NCI-H2081 (cell line): ENCODE data around the gene CAST.
"Not testable (repeated sequence)": the region's sequence is repeated elsewhere in the genome, so short reads cannot be mapped to it uniquely, and the experiment has no call there.

Experiments used
- DNase-seq, 2 experiments: peaks; one replicate each; lab custom pipeline; 2025; lab: John Stamatoyannopoulos, UW

CAST gene

DNA sequence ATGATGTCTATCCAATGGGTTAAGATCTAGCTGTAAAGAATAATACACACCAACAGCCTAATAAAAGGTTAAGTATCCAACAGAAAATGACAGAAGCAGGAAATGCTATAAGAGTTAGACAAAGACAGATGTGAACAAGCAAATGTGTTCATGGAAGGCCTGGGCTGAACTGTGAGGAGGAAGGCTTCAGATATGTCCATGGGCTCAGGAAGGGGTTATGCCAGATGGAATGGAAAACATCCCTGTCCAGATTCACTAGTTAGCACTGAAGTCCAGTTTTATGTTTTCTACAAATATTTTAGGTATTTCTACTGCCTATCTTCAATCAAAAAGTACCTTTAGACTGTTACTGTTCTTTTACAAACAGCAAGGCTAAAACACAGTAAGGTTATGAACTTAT is 118.5 kb downstream of the CAST start:
- DNase-seq, result no peak

DNA sequence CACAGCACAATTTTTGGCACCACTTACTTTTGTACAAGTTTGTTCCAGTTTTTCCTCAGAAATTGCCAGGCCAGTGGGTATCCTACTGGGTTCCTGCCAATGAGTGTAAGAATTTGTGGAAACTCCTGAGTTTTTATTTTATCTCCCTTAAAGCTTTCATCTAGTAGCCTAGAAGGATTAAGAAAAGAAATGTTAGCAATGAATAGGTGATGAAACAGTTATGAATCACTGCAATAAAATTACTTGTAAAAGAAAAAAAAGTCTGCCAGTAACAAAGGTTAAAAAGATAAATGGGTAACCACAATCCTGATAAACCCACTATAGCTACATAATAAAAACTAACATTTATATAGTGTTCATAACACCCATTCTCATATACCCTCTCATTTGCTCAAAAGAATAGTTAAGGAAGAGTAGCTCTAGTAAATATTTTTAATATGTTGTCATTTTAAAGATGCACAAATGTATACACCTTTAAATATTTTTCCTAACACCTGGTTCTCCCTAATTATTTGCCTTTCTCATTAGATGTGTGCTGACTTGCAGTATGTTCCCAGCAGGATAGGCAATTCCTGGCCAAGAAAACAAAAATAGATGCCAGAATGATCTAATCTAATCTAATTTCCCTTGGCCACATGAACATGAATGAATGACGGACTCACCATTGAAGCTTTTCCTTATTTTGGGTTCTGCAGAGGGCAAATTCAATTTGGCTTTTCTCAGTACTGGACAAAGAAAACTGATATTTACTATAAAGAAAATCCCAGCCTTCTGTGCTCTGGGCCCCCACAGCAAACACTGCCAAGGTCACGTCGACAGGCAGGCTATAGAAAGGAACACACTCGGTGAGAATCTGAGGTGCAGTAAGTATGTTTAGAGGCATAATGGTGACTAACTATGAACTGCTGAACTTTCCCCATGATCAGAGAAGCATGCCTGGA is 119.1 kb downstream of the CAST start:
- DNase-seq, result peak in 1 of 2 experiments; percentile 63

DNA sequence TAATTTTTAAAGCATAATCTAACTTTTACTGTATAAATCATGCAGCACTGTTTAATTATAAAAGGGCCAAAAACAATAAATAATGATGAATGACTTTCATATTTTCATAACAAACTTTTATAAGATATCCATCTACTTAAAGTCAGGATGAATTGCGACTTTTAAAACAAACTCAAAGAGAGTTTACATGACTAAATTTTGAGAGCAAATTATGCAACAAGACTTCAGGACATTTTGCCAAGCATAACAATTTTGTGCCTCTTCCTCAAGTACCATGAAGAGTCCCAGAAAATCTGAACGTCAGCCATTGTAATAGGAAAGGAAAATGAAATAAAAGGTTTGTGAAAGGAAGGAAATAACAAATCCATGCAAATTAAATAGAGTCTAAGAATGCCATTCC is 121.2 kb downstream of the CAST start:
- no peak for DNase-seq

DNA sequence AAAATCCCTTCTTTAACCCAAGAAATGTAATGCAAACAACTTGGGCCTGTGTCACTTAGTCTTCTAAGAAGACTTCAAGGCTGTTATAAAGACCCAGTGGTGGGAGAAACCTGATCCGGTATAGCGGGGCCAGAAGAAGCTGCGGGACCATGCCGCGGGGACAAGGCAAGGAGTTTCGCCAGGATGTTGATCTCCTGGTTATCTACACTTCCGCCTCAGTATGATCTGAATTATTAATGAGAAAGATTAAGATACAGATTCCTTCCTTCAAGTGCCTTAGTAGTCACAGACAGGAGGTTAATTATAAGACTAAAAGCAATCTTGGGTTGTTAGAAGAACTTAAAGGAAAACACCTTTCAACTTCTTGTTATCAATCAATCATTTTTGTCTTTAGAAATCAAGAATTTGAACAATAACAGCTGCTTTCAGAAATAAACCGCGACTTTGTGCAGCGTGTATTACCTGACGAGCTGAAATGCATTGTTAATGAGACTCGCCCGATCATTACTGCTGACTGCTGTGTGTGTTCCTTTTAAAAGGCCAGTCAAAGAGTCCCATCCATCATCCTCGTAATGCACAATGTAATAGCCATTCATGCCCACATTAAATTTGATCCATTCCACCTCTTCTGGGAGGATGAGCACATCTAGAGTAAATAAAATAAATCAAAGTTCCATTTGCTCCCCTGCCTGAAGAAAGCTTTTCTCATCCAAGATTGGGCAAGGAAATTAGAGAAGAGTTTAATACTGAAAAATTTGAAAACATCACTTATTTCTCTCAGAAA is 123.3 kb downstream of the CAST start:
- DNase-seq, result peak; percentile 35 to 70

DNA sequence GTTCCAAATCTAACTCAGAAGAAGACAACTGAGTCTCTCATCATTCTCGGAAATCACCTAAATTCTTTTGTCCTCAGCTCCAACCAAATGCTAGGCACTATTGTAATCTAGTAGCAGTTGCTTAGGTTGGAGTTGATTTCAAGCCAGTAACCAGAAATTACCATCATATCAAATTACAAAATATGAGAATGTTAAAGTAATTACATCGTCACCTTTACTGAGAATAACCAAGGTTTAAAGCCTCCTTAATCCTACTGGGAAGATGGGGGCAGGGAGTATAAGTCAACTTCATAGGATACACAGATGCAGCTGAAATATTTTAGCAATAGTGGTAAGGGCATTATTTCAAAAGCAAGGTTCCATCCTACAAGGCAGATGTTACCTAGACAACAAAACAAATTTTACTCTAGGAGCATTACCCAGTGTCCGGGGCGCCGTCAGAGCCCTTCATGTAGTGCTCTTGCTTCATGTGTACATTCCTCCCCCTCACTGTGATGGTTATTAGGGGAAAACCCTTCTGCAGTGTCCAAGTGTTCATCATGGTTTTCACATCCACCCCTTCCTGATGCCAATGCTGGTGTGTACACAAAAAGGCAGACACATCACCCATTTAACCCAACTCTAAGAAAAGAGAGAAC is 126.1 kb downstream of the CAST start:
- peak in 1 of 2 experiments; percentile 13 for DNase-seq

DNA sequence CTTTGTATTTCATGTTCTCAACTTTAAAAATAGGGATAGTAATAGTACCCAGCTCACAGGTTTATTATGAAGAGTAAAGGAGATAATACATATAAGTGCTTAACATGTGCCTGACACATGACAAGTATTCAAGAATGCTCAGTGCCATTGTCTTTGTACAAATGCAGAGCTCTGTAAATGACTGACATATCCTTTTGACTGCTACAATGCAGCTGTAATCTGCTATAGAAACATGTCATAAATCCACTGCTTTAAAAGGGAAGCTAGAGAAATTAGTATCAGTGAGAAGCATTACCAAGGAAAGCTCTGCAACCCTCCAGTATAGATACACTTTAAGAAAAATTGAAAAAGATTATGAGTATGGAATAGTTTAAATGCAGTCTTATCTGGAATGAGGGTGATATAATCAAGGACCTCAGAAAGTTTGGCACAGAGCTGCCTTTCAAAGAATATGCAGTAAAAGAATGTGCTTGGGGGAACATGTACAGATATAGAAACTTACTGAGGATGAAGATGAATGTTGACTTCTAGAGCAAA is 127.7 kb downstream of the CAST start:
- no peak for DNase-seq

DNA sequence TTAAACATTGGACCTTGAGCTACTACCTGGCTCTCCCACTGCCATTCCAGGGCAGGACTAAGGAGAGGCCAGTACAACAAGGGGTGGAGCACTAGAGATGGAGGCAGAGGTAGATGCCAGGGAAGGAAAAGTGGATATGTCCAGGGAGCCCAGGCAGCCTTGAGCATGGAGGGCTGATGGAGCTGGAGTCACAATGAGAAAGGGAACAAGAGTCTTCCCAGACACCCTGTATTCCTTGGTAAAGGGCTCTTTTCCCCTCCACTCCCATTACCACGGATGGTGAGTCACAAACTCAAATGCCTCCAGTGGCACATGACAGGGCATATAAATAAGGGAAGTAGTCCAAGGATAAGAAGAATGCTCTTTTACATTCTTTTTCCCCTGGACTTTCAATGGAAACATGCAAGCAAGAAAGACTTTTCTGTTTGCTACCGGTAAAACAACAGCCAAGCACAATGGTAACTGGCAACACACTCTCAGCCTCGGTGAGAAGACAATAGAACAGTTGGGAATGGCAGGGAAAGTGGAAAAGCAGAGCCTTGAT is 128.9 kb downstream of the CAST start:
- DNase-seq, result no peak

DNA sequence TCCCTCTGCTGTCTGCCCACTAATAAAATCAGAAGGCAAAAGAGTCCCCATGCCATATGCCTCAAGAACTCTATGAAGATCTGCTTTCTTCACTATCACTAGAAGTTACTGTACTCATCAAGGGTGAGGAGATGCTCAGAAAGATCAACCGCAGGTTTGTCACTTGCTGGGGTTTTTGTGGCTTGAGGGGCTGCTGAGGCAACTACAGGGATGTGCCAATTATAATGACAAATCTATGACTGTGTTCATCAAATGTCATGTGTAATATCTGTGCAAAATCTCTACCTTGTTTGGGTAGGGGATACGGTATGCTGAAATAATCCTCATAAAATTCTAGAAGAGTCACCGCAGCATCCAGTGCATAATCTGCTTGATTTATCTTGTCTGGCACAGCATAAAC is 132.6 kb downstream of the CAST start:
- DNase-seq, result no peak

DNA sequence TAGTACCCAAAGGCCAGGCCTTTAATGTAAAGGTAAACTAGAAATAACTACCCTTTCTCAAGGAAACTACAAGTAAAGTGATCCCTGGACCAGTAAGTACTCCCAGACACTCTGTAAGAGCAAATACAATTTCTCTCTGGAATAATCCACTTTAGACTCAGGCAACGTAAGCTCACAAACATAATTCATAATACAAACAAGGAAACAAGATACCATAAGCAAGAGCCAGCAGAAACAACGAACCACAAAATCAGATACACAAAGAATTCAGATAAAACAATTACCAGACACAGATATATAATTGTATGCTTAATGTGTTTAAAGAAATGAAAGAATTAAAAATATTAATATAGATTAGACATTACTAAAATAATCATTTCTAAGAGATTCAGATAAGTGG is 133.4 kb downstream of the CAST start:
- no peak for DNase-seq

DNA sequence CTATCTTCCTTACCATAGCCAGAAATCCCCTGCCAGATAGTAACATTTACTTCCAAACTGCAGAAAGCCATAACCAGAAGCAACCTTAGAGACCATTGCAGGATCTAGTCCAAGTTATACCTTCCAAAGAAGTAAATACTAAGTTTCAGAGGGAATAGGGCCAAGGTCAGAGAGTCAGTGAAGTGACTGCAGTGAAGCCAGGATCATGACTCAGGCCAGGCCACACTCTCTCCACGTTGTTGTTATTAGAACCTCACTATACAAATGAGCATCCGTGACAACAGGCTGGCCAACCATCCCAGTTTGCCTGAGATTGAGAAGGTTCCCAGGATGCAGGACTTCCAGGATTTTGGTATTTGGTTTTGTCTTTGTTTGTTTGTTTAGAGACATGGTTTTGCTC is 134.3 kb downstream of the CAST start:
- DNase-seq, result no peak

DNA sequence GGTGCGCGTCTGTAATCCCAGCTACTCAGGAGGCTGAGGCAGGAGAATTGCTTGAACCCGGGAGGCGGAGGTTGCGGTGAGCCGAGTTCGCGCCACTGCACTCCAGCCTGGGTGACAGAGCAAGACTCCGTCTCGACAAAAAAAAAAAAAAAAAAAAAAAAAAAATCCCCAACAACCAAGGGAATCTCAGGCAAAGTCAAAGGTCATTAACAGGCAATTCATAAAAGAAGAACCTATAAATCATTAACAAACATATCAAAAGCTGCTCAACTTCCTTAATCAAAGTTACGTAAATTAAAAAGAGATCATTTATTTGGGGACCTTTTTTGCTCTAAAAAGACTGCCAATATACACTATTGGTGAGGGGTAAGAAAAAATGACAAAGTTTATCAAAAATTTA is 139.5 kb downstream of the CAST start:
- DNase-seq, result not testable (repeated sequence)

DNA sequence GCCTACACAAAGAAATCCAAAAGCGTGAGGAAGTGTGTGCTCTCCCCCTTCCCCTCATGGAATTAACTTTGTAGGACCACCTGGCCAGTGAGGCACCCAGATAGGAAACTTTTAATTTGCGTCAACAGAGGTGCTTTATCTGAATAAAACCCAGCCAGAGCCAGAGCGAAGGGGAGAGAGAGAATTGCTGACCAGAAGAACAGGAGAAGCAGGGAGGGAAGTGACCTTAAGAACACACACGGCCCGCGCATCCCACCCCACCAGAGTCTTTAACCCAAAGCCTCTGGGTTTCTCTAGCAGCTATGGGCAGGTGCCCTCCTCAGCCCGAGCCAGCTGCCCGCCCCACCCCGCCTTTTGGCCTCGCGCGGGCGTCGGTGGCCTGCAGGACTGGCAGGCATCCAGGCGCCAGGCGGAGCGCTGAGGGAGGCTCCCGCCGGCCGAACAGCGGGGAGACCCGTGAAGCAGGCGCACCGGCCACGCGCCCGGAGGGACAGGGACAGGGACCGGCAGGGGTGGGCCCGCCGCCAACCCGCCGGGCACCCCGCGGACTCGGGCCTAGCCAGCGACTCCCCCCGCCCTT is 145.0 kb downstream of the CAST start:
- DNase-seq, result peak; percentile 72 to 80

DNA sequence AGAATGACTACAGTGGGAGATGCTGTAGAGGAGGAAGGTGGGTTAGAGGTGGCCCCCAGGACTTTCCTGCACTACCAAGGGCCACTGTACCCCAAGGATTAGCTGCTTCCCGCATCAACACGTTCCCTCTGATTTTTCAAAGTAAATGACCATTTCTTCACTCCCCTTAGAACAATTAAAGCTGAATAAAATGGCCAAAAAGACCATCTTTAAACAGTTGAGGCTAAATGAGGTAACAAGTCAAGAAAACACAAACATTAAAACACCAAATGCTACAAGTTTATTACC is 146.3 kb downstream of the CAST start:
- no peak for DNase-seq

DNA sequence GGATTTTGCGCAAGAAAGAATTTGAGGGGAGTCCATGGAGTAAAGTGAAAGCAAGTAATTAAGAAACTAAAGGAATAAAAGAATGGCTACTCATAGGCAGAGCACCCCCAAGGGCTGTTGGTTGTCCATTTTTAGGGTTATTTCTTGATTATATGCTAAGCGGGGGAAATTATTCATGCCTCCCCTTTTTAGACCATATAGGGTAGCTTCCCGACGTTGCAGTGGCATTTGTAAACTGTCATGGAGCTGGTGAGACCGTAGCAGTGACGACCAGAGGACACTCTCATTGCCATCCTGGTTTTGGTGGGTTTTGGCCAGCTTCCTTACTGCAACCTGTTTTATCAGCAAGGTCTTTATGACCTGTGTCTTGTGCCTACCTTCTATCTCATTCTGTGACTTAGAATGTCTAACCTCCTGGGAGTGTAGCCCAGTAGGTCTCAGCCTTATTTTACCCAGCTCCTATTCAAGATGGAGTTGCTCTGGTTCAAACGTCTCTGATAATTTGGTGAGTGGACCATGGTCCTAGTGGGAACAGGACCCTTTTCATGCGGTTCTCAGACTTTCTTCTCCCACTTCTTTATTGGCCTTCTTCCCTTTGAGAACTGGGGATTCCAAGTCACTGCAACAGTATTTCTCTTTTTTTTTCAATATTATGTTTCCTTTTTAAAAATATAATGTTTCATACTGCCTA is 146.8 kb downstream of the CAST start:
- no peak for DNase-seq

DNA sequence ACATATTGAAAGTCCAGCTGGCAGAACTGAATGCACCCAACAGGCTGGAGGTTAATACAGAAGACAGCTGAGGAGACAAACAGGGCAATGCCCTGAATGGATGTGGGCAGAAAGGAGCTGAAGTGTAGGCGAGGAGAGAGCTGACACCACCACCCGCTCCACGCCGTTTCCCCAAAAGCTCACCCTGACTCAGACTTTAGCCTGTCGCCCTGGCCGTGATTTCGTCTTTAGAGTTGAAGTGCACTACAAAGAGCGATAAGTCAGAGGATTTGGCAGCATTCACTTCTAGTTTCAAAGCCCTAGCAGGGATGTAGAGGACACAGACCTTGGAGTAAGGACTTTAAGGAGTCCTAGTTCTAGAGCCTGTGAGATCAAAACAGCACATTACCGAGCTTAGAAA is 147.7 kb downstream of the CAST start:
- no peak for DNase-seq

DNA sequence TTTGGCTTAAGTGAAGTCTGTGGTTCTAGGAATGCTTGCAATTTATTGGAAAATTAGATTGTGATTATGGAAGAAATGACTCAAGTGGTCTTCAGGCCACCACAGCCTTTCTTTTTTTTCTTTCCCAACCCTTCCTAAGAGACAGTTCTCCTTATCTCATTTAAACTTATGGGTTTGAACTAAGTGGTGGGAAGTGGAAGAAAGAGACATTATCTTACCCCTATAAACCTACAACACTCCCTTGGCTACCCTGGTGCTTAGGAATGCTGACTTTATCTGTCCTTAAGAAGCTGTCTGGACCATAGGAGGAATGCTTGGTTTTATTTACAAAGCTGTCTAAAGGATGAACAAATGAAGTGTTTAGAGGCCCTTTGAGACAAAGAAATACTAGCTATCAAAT is 150.7 kb downstream of the CAST start:
- DNase-seq, result no peak

DNA sequence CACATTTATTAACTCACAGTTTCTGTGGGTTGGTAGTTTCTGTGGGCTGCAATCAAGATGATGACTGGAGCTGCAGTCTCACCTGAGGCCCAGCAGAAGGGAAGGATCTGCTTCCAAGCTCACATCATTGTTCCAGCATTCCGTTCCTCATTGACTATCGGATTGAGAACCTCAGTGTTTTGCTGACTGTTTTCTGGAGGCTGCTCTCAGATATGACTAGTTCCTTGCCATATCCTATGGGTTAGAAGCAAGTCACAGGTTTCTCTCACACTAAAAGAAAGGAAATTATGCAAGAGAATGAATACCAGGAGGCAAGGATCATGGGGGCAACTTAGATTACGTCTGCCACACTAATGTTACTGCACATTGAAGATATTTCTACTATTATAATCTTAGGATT is 151.9 kb downstream of the CAST start:
- no peak for DNase-seq

DNA sequence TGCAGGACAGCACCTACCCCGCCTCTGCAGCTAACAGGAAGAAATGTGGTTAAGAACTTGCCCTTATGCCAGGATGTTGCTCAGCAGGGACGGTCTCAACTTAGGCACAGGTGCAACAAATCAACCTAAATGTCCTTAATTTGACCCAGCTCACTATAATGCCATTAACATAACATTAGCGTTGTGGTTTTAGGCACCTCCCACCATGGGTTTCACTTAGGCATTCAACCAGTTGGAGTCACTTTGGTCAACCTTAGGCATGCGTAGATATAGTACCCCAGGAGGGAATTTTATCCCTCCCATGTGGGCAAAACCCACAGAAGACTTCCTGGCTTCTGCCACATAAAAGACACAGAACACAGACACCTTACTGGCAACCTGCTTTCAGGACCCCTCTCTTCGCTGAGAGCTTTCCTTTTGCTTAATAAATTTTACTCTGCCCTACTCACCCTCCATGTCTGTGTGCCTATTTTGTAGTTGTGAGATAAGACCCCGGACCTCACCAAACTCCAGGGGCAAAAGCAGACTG is 154.3 kb downstream of the CAST start:
- DNase-seq, result no peak

DNA sequence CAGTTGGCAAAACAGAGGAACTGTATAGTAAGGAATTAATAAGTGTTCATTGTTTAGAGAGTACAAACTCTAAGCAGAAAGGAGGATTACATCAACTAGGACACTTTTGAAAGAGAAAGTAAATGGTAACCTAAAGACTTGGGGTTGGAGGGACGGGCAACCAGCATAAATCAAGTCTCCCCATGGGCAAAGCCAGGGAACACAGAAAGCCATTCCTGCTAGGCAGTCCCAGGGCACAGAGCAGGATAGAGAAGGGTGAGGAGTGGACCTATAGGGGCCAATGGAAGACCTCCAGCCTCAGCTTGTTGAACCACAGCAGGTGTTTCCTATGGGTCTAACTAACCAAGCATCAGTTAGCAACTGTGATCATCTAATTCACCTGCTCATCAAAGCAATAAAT is 154.8 kb downstream of the CAST start:
- DNase-seq, result no peak

DNA sequence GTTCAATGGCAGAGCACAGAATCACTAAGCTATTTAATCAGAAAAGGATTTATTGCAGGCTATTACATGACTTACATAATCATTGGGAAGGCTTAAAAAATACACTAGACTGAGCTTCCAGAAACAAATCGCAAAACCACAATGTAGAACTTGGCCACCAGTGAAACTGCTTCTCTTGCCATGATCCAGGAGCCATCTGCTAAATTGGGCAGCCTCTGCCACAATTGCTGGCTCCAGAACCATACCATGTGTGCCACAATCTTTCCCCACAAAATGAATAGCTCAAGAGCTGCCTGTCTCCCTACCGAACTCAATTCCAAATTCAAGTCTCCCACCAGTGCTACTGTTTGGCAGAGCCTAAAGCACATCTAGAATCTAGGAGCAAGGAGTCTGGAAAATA is 155.3 kb downstream of the CAST start:
- no peak for DNase-seq

DNA sequence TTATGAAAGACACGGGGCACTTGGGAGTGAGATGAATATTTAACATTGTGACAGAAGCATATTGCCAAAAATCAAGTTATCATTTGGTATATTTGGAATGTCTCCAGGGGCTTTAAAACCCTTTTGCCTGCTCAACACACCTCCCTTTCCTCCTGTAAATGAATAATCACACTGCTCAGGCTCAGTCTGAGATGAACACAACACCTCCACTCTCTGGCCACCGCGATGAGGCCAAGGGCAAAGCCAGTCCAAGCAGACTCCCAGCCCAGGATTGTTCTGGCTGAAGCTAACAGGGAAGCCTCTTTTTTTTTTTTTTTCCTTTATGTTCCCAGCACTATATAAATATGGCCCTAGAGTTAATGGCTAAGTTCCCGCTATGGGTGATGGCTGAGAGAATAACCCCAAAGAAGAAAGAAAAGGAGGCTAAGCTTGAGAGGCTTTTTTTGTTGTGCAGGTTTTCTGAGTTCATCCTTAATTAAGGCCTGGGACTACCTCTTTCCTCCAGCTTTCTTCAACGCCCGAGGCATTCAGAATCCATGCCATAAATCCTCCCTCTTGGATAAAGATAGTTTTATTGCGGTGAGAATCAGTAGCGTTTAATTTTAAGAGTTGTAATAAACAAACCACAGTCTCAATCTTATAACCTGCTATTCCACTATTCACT is 156.1 kb downstream of the CAST start:
- DNase-seq, result no peak
